Measurements from ENCODE around the gene SLC16A12. TPM values are rescaled to one million over a fixed set of nuclear protein-coding genes. Genes with fewer than 3 reads are reported as not detected.

The SLC16A12 gene
- total and polyA plus RNA-seq, 10 donors = 0.02 to 0.19 (median 0.12) TPM; not detected in 5

DNA sequence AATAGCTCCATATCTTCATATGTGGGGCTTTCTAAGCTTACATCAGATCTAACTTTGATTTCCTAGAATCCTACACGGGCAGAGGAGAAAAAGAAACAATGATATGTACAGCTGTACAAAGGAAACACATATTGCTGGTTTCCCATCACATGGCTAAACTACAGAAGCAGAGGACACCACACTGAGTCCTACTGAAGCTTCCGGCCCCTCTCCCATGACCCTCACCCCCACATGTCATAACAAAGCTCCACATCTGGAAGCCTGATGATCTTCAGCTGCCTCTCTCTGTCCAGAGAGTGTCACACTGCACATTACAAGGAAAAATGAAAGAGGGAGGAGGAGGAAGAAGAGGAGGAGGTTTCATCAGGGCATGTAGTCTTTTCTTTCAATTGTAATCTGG, 14.0 kb downstream of the SLC16A12 start:
- intact Hi-C loops (cut with DNase I; ENCODE audit: low total_unique reads) = no loop called here
- Histone ChIP-seq H3K9me3 (no peaks in the 10 kb centered on the region), H3K27me3 (replicated peaks in 1 of 7) (peaks cover 0 to 1% (median 0%) of the 10 kb centered on the region in 7 donors), H3K4me1 (no peaks in the 10 kb centered on the region), H3K4me3 (no peak overlapping the region), H3K27ac (no peak overlapping the region), H3K36me3 (no peaks in the 10 kb centered on the region)
- TF ChIP-seq POLR2A (IDR thresholded peaks at IDR 0.05) = no peak
- no peak for TF ChIP-seq POLR2AphosphoS5 (IDR thresholded peaks at IDR 0.05)
- TF ChIP-seq, protein P1, sequence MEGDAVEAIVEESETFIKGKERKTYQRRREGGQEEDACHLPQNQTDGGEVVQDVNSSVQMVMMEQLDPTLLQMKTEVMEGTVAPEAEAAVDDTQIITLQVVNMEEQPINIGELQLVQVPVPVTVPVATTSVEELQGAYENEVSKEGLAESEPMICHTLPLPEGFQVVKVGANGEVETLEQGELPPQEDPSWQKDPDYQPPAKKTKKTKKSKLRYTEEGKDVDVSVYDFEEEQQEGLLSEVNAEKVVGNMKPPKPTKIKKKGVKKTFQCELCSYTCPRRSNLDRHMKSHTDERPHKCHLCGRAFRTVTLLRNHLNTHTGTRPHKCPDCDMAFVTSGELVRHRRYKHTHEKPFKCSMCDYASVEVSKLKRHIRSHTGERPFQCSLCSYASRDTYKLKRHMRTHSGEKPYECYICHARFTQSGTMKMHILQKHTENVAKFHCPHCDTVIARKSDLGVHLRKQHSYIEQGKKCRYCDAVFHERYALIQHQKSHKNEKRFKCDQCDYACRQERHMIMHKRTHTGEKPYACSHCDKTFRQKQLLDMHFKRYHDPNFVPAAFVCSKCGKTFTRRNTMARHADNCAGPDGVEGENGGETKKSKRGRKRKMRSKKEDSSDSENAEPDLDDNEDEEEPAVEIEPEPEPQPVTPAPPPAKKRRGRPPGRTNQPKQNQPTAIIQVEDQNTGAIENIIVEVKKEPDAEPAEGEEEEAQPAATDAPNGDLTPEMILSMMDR (IDR thresholded peaks at IDR 0.05 in 8 of 11, conservative IDR thresholded peaks at IDR 0.05 in 3 of 11) = no peak
- no peak for DNase-seq
- 57 to 76% (median 62%) methylated on average over 2 of the region's 2 CpGs for WGBS, 5 donors

DNA sequence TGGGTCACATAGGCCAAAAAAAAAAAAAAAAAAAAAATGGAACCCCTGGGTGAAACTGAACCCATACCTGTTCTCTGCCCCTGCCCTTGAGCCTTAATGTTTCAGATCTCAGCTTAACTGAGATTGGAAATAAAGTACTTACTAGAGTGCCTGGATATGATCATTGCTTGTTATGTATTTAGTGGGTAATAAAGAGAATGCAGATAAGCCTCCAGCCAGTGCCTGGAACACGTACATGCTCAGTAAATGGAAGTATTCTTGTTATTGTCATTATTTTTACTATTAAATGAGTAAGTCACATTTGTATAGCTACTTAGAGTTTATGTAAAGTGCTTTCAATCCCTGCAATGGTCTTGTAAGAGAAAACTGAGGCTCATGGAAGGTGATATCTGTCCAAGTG, 14.7 kb downstream of the SLC16A12 start:
- intact Hi-C loops (cut with DNase I; ENCODE audit: low total_unique reads) = no loop called here

DNA sequence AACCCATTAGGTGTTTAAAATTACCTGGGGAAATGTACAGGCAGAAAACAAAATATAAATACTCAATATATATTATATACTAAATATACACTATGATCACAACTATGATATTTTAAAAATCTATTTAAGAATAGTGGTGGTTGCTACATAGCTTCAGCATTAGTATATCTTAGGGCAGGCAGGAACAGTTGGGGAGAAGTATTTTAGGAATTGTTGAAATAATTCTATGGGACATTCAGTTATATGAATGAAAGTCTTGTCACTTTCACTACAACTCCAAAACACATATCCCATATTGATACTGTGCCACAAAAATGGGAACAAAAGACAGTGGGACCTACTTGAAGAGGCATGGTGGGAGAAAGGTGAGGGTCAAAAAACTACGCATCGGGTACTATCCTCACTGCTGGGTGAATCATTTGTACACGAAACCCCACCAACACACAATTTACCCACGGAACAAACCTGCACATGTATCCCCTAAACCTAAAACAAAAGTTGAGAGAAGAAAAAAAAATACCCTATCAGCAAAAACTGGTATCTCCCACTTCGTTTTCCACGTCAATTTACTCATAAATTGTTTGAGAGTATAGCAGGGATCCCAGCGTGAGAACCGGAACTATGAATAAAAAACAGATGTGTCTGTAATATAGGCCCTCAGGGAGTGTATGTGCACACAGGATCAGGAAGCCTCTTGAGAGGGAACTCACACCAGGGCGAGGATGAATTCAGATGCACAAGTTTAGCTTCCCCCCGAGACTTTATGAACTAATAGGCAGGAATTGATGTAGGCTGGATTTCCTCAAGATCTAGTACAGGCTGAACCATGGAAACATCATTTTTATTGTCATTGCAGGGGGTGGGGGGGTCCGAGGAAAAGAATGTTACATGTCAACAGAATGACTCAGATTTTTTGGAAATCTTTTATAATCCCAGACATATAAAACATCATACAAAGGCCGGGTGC, 16.2 kb downstream of the SLC16A12 start:
- Histone ChIP-seq H3K27me3 (replicated peaks in 1 of 7) (no peaks in the 10 kb centered on the region), H3K27ac (no peak overlapping the region), H3K9me3 (no peaks in the 10 kb centered on the region), H3K4me3 (no peak overlapping the region), H3K36me3 (no peaks in the 10 kb centered on the region), H3K4me1 (no peaks in the 10 kb centered on the region)
- DNase-seq = no peak
- WGBS, 5 donors = 73 to 90% (median 84%) methylated on average over 12 of the region's 12 CpGs
- intact Hi-C loops (cut with DNase I; ENCODE audit: low total_unique reads) = no loop called here
- no peak for TF ChIP-seq POLR2AphosphoS5 (IDR thresholded peaks at IDR 0.05)
- TF ChIP-seq, protein P1 (IDR thresholded peaks at IDR 0.05 in 8 of 11, conservative IDR thresholded peaks at IDR 0.05 in 3 of 11) = no peak
- no peak for TF ChIP-seq POLR2A (IDR thresholded peaks at IDR 0.05)

More for the DNA sequence above, 14.7 kb downstream of the SLC16A12 start:
- H3K9me3 ChIP-seq = no peaks in the 10 kb centered on the region
- H3K36me3 ChIP-seq = no peaks in the 10 kb centered on the region
- no peak for DNase-seq
- WGBS, 5 donors = 78 to 97% (median 87%) methylated on average over 1 of the region's 1 CpG
- no peak overlapping the region for H3K27ac ChIP-seq
- H3K4me1 ChIP-seq = no peaks in the 10 kb centered on the region
- no peak overlapping the region for H3K4me3 ChIP-seq
- TF ChIP-seq POLR2AphosphoS5 (IDR thresholded peaks at IDR 0.05) (no peak), POLR2A (IDR thresholded peaks at IDR 0.05) (no peak)
- TF ChIP-seq, protein P1 (IDR thresholded peaks at IDR 0.05 in 8 of 11, conservative IDR thresholded peaks at IDR 0.05 in 3 of 11) = no peak
- H3K27me3 ChIP-seq (replicated peaks in 1 of 7) = no peaks in the 10 kb centered on the region

DNA sequence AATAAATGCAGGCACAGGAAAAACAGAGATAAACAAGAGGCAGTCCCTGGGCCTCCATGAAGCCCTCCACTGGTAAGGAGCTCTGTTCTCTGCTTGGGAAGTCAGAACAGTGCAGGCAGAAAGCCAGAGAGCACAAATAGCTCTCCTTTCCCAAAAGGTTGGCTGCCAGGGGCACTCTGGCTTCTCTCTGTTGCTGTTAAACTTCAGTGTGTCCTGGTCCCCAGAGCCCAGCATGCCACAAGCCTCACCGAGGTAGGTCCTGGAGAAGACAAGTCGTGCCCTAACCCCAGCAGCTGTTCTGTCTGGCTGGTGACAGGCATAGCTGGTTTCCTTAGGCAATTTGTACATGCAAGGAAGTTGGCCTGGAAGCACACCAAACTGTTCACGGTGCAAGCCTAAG, 17.3 kb downstream of the SLC16A12 start:
- intact Hi-C loops (cut with DNase I; ENCODE audit: low total_unique reads) = no loop called here
- Histone ChIP-seq H3K4me3 (no peak overlapping the region), H3K27ac (no peak overlapping the region), H3K9me3 (no peaks in the 10 kb centered on the region), H3K4me1 (no peaks in the 10 kb centered on the region), H3K27me3 (replicated peaks in 1 of 7) (no peaks in the 10 kb centered on the region), H3K36me3 (no peaks in the 10 kb centered on the region)
- TF ChIP-seq POLR2AphosphoS5 (IDR thresholded peaks at IDR 0.05) = no peak
- TF ChIP-seq, protein P1 (IDR thresholded peaks at IDR 0.05 in 8 of 11, conservative IDR thresholded peaks at IDR 0.05 in 3 of 11) = no peak
- no peak for TF ChIP-seq POLR2A (IDR thresholded peaks at IDR 0.05)
- 73 to 90% (median 79%) methylated on average over 3 of the region's 3 CpGs for WGBS, 5 donors
- no peak for DNase-seq

All from spleen (tissue), 11 donors.